Ovary (tissue), 3 donors: ENCODE measurements around the gene MEGF8.

Experiments used
- CTCF ChIP-seq, 3 donors: fragments of 450-650 bp in 2 of 3; fragments of 200-600 bp in 1 of 3; IDR thresholded peaks; one replicate each; pipeline versions ENCODE4 v1.5.1 to v1.8.0; 2016 to 2022; ENCODE audit warnings: antibody characterized with exemption in 3 of 3, mild to moderate bottlenecking in 1 of 3
- EP300 ChIP-seq: sonication (generic); formaldehyde crosslinking; IDR thresholded peaks from one replicate; pipeline ENCODE4 v1.6.1; 2017; ENCODE audit warnings: antibody characterized with exemption
- POLR2A ChIP-seq: fragments of 450-650 bp; IDR thresholded peaks from one replicate; pipeline ENCODE4 v1.6.1; 2017; ENCODE audit warnings: antibody characterized with exemption, mild to moderate bottlenecking, moderate library complexity
- donor health status: DM: no; HTN: no; CAD: no.

- TF ChIP-seq CTCF (IDR thresholded peaks at IDR 0.05) (no peak), POLR2A (no peak), EP300 (no peak)
These were observed 22.8 kb downstream of the MEGF8 start for GRCh38 chr19:42348211-42348610.
